Sigmoid colon (tissue), 7 donors: Measurements from ENCODE around the gene TMEM164. TPM values are rescaled to one million over a fixed set of nuclear protein-coding genes. Genes with fewer than 3 reads are reported as not detected.

Experiments
- DNase-seq: peaks from one replicate; pipeline ENCODE4 v3.0.0-alpha.2; 2019
- H3K27ac ChIP-seq, 4 donors: fragments of 200-600 bp; sonication (generic); one replicate each; pipeline ENCODE4 v1.5.1; 2016 to 2019; ENCODE audit warnings: mild to moderate bottlenecking in 1 of 4
- H3K27me3 ChIP-seq, 3 donors: fragments of 200-600 bp; sonication (generic); one replicate each; pipeline ENCODE4 v1.5.1; 2019; ENCODE audit warnings: mild to moderate bottlenecking in 1 of 3
- H3K36me3 ChIP-seq, 4 donors: fragments of 200-600 bp; sonication (generic); one replicate each; pipeline ENCODE4 v1.5.1; 2016 to 2019
- H3K4me1 ChIP-seq, 4 donors: fragments of 200-600 bp; sonication (generic); one replicate each; pipeline ENCODE4 v1.5.1; 2017 to 2019
- H3K4me3 ChIP-seq, 4 donors: fragments of 200-600 bp; sonication (generic); one replicate each; pipeline ENCODE4 v1.5.1; 2017 to 2019; ENCODE audit warnings: mild to moderate bottlenecking in 2 of 4, moderate library complexity in 1 of 4
- H3K9me3 ChIP-seq, 4 donors: fragments of 200-600 bp in 3 of 4; sonication (generic) in 3 of 4; one replicate each; pipeline versions ENCODE4 v1.5.1 to v1.6.1; 2013 to 2019
- EP300 ChIP-seq, 4 donors: sonication (generic); formaldehyde crosslinking; IDR thresholded peaks; one replicate each; pipeline ENCODE4 v1.6.1; 2017; ENCODE audit warnings: antibody characterized with exemption in 4 of 4
- POLR2A ChIP-seq, 2 donors: fragments of 450-650 bp; IDR thresholded peaks; one replicate each; pipeline ENCODE4 v1.6.1; 2016; ENCODE audit warnings: antibody characterized with exemption in 2 of 2, mild to moderate bottlenecking in 2 of 2, moderate library complexity in 2 of 2
- POLR2AphosphoS5 ChIP-seq, 4 donors: sonication (generic); formaldehyde crosslinking; IDR thresholded peaks; one replicate each; pipeline ENCODE4 v1.6.1; 2017; ENCODE audit warnings: antibody characterized with exemption in 4 of 4
- WGBS, 2 donors: extraction: QIAGEN DNeasy Blood & Tissue Kit; methylation state at CpG; one replicate each; pipeline ENCODE4 v1.1.7; 2013; 5-methylcytosine and 5-hydroxymethylcytosine counted together
- intact Hi-C: fragments of 100-400 bp; cut with DNase I; formaldehyde crosslinking; loops from one replicate; pipeline ENCODE4 v1.15.1; 2023
- polyA plus RNA-seq, 3 donors: library from polyadenylated mRNA; stranded (reverse); fragments of 200-250 nt; gene quantifications; one replicate each; pipeline ENCODE4 v1.2.3, GENCODE V29; 2013
- total RNA-seq, 4 donors: library from RNA; depleted of rRNA; stranded (reverse); fragments of >200 nt; gene quantifications; one replicate each; pipeline ENCODE4 v1.1.0, GENCODE V29; 2016
- TF ChIP-seq, protein P1 (sequence below), 4 experiments: fragments of 450-650 bp in 3 of 4; fragments of 200-600 bp in 1 of 4; IDR thresholded peaks; one replicate each; pipeline ENCODE4 v1.5.1; 2016 to 2019; ENCODE audit warnings: antibody characterized with exemption in 4 of 4, mild to moderate bottlenecking in 3 of 4, moderate library complexity in 2 of 4
- donor health status: healthy with polysubstance abuse.
- donor health status: Bipolar disorder and iron deficiency.
- donor health status: healthy.

TMEM164 gene
- total and polyA plus RNA-seq, 7 donors: 6.4 to 43.2 (median 12.7) TPM

DNA sequence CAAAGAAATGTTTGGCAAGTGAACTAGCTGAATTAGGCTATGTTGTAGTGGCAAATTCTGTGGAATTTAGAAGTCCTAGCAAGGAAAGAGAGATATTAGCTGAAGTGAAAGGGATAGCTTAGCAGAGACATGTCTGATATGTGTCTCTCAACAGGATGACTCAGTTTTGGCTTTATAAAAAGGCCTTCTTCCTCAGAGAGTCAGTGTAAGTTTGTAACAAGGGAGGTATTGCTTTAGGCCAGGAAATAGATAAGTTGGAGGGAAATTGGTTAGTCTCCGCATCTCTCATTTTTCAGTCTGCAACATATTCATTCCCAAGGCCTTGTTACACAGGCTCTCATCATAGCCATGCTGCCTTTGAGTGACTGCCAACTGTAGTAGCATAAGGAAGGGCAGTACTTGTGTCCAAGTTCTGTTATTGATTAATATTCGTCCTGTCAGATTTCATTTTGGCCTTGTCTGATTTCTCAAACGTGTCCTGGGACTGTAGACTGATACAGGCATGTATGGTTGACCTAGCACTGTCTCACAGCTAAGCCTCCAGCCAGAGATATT is 4.0 kb downstream of the TMEM164 start:
- Histone ChIP-seq H3K27ac (no peak overlapping the region), H3K36me3 (no peaks in the 10 kb centered on the region), H3K9me3 (no peaks in the 10 kb centered on the region), H3K4me1 (peaks cover 0 to 22% (median 14%) of the 10 kb centered on the region in 4 donors), H3K4me3 (no peak overlapping the region), H3K27me3 (peaks cover 0 to 4% (median 0%) of the 10 kb centered on the region in 3 donors)
- intact Hi-C loops: no loop called here
- 61 to 82% methylated on average over 3 of the region's 3 CpGs for WGBS, 2 donors
- TF ChIP-seq, protein P1, sequence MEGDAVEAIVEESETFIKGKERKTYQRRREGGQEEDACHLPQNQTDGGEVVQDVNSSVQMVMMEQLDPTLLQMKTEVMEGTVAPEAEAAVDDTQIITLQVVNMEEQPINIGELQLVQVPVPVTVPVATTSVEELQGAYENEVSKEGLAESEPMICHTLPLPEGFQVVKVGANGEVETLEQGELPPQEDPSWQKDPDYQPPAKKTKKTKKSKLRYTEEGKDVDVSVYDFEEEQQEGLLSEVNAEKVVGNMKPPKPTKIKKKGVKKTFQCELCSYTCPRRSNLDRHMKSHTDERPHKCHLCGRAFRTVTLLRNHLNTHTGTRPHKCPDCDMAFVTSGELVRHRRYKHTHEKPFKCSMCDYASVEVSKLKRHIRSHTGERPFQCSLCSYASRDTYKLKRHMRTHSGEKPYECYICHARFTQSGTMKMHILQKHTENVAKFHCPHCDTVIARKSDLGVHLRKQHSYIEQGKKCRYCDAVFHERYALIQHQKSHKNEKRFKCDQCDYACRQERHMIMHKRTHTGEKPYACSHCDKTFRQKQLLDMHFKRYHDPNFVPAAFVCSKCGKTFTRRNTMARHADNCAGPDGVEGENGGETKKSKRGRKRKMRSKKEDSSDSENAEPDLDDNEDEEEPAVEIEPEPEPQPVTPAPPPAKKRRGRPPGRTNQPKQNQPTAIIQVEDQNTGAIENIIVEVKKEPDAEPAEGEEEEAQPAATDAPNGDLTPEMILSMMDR (IDR thresholded peaks at IDR 0.05): no peak
- TF ChIP-seq POLR2A (IDR thresholded peaks at IDR 0.05) (no peak), POLR2AphosphoS5 (IDR thresholded peaks at IDR 0.05) (no peak), EP300 (IDR thresholded peaks at IDR 0.05) (no peak)
- DNase-seq: no peak

DNA sequence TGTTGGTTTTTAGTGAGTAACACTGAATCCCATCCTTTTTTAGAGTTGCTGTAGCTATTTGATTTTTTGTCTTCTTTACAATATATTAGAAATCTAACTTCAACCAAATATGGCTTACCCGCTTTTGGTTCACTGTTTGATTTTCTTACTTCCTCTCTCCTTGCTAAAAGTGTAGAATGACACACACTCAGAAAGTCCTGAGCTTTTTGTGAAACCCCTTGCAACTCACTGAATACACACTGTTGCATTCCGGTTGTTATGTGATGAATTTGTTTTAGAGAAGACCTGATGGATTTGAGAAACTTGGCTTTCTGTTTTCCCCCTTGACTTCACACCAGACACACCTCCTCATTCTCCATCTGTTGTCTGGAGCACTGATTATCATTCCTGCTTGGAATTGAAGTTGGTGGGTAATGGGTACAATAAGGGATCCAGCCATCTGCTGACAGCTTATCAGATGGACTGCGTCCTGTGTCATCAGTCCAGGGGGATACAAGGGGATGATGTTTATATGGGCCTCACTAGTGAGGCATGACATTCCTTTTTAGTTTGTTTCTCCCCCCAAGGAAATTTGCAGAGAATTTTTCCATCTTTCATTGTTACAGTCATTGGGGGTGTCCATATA is 5.2 kb downstream of the TMEM164 start:
- peaks cover 0 to 3% (median 0%) of the 10 kb centered on the region in 3 donors for H3K27me3 ChIP-seq
- peaks cover 0 to 22% (median 12%) of the 10 kb centered on the region in 4 donors for H3K4me1 ChIP-seq
- WGBS, 2 donors: 89% methylated on average over 3 of the region's 3 CpGs
- intact Hi-C loops: no loop called here
- no peak overlapping the region for H3K4me3 ChIP-seq
- H3K36me3 ChIP-seq: no peaks in the 10 kb centered on the region
- TF ChIP-seq POLR2A (IDR thresholded peaks at IDR 0.05) (no peak), POLR2AphosphoS5 (IDR thresholded peaks at IDR 0.05) (no peak), EP300 (IDR thresholded peaks at IDR 0.05) (no peak)
- TF ChIP-seq, protein P1 (IDR thresholded peaks at IDR 0.05): no peak
- DNase-seq: no peak
- no peak overlapping the region for H3K27ac ChIP-seq
- no peaks in the 10 kb centered on the region for H3K9me3 ChIP-seq

DNA sequence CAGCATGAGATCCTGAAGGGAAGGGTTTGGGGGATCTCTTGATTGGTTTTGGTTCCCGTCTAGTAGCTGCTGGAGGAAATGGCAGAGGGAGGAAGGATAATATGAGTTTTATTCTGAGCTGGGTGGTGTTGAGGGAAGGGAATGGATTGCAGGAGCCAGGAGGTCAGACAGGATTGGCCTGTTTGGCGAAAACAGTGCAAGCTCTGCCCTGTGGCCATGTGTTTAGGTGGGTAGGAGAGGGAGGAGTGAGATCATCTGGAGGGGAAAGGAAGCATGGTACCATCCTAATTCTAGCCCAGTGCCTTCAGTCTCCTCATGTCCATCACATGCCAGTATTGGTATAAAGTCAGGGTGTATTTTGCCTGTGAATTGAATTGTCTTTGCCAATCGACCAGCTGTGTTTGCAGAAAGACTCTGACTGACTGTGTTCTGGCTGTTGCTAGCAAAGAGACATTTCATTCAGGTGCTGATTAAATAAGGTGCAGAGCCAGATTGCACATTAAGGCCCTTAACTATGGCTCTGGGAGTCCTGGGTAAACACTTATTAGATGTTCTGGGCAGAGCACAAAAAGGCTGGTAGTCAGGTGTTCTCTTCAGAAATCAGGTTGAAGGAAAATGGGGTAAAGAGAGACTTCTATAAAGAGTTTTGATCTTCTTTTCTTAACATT is 10.0 kb downstream of the TMEM164 start:
- no peaks in the 10 kb centered on the region for H3K9me3 ChIP-seq
- 28 to 68% methylated on average over 3 of the region's 3 CpGs for WGBS, 2 donors
- no peak overlapping the region for H3K4me3 ChIP-seq
- H3K27me3 ChIP-seq: no peaks in the 10 kb centered on the region
- TF ChIP-seq POLR2AphosphoS5 (IDR thresholded peaks at IDR 0.05) (no peak), POLR2A (IDR thresholded peaks at IDR 0.05) (no peak), EP300 (IDR thresholded peaks at IDR 0.05) (no peak)
- TF ChIP-seq, protein P1 (IDR thresholded peaks at IDR 0.05): no peak
- H3K27ac ChIP-seq: no peak overlapping the region
- H3K4me1 ChIP-seq: no peaks in the 10 kb centered on the region
- intact Hi-C loops: no loop called here
- DNase-seq: no peak
- no peaks in the 10 kb centered on the region for H3K36me3 ChIP-seq

DNA sequence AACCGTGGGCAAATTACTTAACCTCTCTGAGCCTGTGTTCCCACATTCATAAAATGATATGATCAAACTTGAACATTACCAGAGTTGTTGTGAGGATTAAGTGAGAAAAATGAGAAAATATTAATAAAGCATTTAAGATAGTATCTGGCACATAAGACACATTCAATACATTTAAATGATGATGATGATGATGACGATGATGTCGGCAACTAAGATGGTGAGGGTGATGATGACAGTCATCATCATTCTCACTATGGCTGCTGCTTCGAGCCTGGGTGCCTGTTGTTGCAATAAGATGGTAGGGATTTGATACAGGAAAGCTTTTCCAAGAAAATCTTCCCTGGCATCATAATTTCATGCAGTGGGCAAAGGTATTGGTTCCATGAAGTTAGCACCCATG is 11.1 kb downstream of the TMEM164 start:
- no peak for DNase-seq
- no peak overlapping the region for H3K4me3 ChIP-seq
- 95 to 96% methylated on average over 4 of the region's 4 CpGs for WGBS, 2 donors
- TF ChIP-seq EP300 (IDR thresholded peaks at IDR 0.05) (no peak), POLR2AphosphoS5 (IDR thresholded peaks at IDR 0.05) (no peak), POLR2A (IDR thresholded peaks at IDR 0.05) (no peak)
- TF ChIP-seq, protein P1 (IDR thresholded peaks at IDR 0.05): no peak
- intact Hi-C loops: no loop called here
- no peaks in the 10 kb centered on the region for H3K36me3 ChIP-seq
- no peaks in the 10 kb centered on the region for H3K4me1 ChIP-seq
- no peaks in the 10 kb centered on the region for H3K9me3 ChIP-seq
- no peak overlapping the region for H3K27ac ChIP-seq
- H3K27me3 ChIP-seq: no peaks in the 10 kb centered on the region
